GM18867 (cell line): ENCODE results near the gene PHACTR2.

Experiments
- ATAC-seq: cut with Tn5 transposase; IDR thresholded peaks from one replicate; pipeline ENCODE4 v1.9.1; 2021; ENCODE audit warnings: mild to moderate bottlenecking, moderate library complexity; ENCODE audit not compliant: unreplicated experiment

Gene PHACTR2

GRCh38 chr6:143674483-143675381 lies 3.0 kb upstream of the PHACTR2 start:
- no peak for ATAC-seq

GRCh38 chr6:143675382-143675900 lies 2.3 kb upstream of the PHACTR2 start:
- ATAC-seq: no peak

- ATAC-seq: no peak
These were observed 1.8 kb upstream of the PHACTR2 start for GRCh38 chr6:143675946-143676345.

GRCh38 chr6:143676437-143677045 lies 1.2 kb upstream of the PHACTR2 start:
- no peak for ATAC-seq

- ATAC-seq: no peak
These were observed 231 bp upstream of the PHACTR2 start for GRCh38 chr6:143677577-143677890.

- no peak for ATAC-seq
These were observed 1.3 kb downstream of the PHACTR2 start for GRCh38 chr6:143679041-143679440.

- no peak for ATAC-seq
These were observed 2.4 kb downstream of the PHACTR2 start for GRCh38 chr6:143680141-143680540.

GRCh38 chr6:143682805-143683204 lies 5.0 kb downstream of the PHACTR2 start:
- ATAC-seq: no peak

- no peak for ATAC-seq
These were observed 6.7 kb downstream of the PHACTR2 start for GRCh38 chr6:143684486-143684885.

- no peak for ATAC-seq
These were observed 7.9 kb downstream of the PHACTR2 start for GRCh38 chr6:143685653-143686052.

GRCh38 chr6:143687591-143687990 lies 9.8 kb downstream of the PHACTR2 start:
- ATAC-seq: no peak

- ATAC-seq: no peak
These were observed 10.9 kb downstream of the PHACTR2 start for GRCh38 chr6:143688681-143689080.

GRCh38 chr6:143689852-143690251 lies 12.1 kb downstream of the PHACTR2 start:
- no peak for ATAC-seq

- ATAC-seq: no peak
These were observed 13.4 kb downstream of the PHACTR2 start for GRCh38 chr6:143691155-143691554.

GRCh38 chr6:143691900-143692636 lies 14.3 kb downstream of the PHACTR2 start:
- no peak for ATAC-seq

GRCh38 chr6:143692696-143693095 lies 14.9 kb downstream of the PHACTR2 start:
- ATAC-seq: no peak

- ATAC-seq: no peak
These were observed 16.2 kb downstream of the PHACTR2 start for GRCh38 chr6:143694013-143694412.

- ATAC-seq: no peak
These were observed 16.8 kb downstream of the PHACTR2 start for GRCh38 chr6:143694560-143694959.

- no peak for ATAC-seq
These were observed 17.6 kb downstream of the PHACTR2 start for GRCh38 chr6:143695130-143695968.

GRCh38 chr6:143695969-143696663 lies 18.4 kb downstream of the PHACTR2 start:
- ATAC-seq: no peak
